Measurements from ENCODE around the gene MAX. TPM values are rescaled to one million over a fixed set of nuclear protein-coding genes. Genes with fewer than 3 reads are reported as not detected.

The MAX gene
- total RNA-seq, 1 experiment from 2014 or later, result 72.9 TPM

DNA sequence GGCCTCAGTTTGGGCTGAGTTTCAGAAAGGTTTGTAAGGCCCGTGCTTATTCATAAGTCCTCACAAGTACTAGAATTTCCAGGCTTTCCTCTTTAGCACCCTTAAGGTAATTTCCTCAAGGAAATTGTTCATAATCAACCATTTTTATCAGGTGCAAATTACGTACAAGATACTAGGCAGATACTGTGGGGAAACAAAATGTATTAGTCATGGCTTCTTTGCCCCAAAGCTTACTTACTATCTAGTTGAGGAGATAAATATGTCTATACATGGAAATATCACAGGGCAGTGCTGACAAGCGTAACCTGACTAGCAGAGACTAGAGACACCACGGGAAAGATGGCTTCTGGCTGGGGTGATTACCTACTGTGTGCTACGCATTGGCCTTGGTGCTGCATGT, 22.5 kb downstream of the MAX start:
- Histone ChIP-seq H3K79me1 (ENCODE audit: insufficient read depth, low read depth, low read length, poor library complexity, severe bottlenecking) (no peaks in the 10 kb centered on the region), H3K23ac (ENCODE audit: insufficient read length, low read depth, low read length) (no peak overlapping the region), H2BK120ac (ENCODE audit: low read depth, low read length, poor library complexity, severe bottlenecking) (no peak overlapping the region), H3K27me3 (ENCODE audit: insufficient read depth, low read length) (no peaks in the 10 kb centered on the region), H3K9ac (ENCODE audit: extremely low read depth, insufficient read length, low read length) (no peak overlapping the region), H4K8ac (replicated peaks; ENCODE audit: insufficient read length, low read depth, low read length) (no peak overlapping the region), H2BK5ac (ENCODE audit: insufficient read length, low read length) (no peak overlapping the region), H3K14ac (ENCODE audit: insufficient read depth, low read length) (no peak overlapping the region), H4K20me1 (ENCODE audit: control insufficient read depth, insufficient read depth, insufficient read length) (no peaks in the 10 kb centered on the region), H2AFZ (ENCODE audit: low read length) (no peak overlapping the region), H3K23me2 (ENCODE audit: insufficient read length, low read depth, low read length, poor library complexity, severe bottlenecking) (no peaks in the 10 kb centered on the region), H3K79me2 (ENCODE audit: insufficient read depth, low read length) (no peaks in the 10 kb centered on the region), H3T11ph (ENCODE audit: low read length) (no peak overlapping the region), H2BK15ac (ENCODE audit: low read depth, low read length) (no peak overlapping the region), H3K27ac (ENCODE audit: insufficient read length, low read depth, low read length) (no peak overlapping the region), H2BK20ac (ENCODE audit: low read depth, low read length, poor library complexity, severe bottlenecking) (no peak overlapping the region), H2BK12ac (ENCODE audit: insufficient read length, low read depth, low read length) (no peak overlapping the region), H3K18ac (ENCODE audit: insufficient read length, low read depth, low read length) (no peak overlapping the region), H3K56ac (ENCODE audit: insufficient read length, low read depth, low read length) (no peak overlapping the region), H4K91ac (ENCODE audit: insufficient read length, low read depth, low read length) (no peak overlapping the region), H3K4me2 (ENCODE audit: insufficient read depth, insufficient read length, low read length) (no peak overlapping the region), H3K4me1 (ENCODE audit: insufficient read depth, low read length) (no peaks in the 10 kb centered on the region; the same call in 1 of the 2 replicates), H3K9me3 (ENCODE audit: control insufficient read depth, low read depth, low read length) (no peaks in the 10 kb centered on the region), H2AK5ac (ENCODE audit: insufficient read length, low read length) (no peak overlapping the region), H3K4ac (ENCODE audit: low read depth, low read length) (no peak overlapping the region), H4K5ac (ENCODE audit: insufficient read length, low read depth, low read length) (no peak overlapping the region)
- no peak for DNase-seq
- TF ChIP-seq, protein P1, sequence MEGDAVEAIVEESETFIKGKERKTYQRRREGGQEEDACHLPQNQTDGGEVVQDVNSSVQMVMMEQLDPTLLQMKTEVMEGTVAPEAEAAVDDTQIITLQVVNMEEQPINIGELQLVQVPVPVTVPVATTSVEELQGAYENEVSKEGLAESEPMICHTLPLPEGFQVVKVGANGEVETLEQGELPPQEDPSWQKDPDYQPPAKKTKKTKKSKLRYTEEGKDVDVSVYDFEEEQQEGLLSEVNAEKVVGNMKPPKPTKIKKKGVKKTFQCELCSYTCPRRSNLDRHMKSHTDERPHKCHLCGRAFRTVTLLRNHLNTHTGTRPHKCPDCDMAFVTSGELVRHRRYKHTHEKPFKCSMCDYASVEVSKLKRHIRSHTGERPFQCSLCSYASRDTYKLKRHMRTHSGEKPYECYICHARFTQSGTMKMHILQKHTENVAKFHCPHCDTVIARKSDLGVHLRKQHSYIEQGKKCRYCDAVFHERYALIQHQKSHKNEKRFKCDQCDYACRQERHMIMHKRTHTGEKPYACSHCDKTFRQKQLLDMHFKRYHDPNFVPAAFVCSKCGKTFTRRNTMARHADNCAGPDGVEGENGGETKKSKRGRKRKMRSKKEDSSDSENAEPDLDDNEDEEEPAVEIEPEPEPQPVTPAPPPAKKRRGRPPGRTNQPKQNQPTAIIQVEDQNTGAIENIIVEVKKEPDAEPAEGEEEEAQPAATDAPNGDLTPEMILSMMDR (conservative IDR thresholded peaks at IDR 0.05), result no peak
- Mint-ChIP-seq H3K27me3 (ENCODE audit: low read depth) (no peaks in the 10 kb centered on the region; the same call in 1 of the 2 replicates), H3K27ac (peak overlapping the region in 1 of 3 experiments; percentile 40; a peak in 1 of 7 replicates), H3K4me3 (no peak overlapping the region), H3K36me3 (ENCODE audit: insufficient read depth in 1 of 3, low read depth in 3 of 3) (peaks cover 23 to 67% (median 47%) of the 10 kb centered on the region in 3 experiments), H3K4me1 (peaks cover 22% of the 10 kb centered on the region in 2 experiments), H3K9me3 (no peaks in the 10 kb centered on the region; a peak in 1 of 5 replicates)
- WGBS (ENCODE audit: extremely low coverage, insufficient read length, low lambda C conversion rate), result no CpG with 5 or more reads among the region's 5 CpGs
